ENCODE results near the gene ALPI. TPM values are rescaled to one million over a fixed set of nuclear protein-coding genes. Genes with fewer than 3 reads are reported as not detected.

Gene ALPI
- total RNA-seq, 1 donor from 2014 or later, result not detected

DNA sequence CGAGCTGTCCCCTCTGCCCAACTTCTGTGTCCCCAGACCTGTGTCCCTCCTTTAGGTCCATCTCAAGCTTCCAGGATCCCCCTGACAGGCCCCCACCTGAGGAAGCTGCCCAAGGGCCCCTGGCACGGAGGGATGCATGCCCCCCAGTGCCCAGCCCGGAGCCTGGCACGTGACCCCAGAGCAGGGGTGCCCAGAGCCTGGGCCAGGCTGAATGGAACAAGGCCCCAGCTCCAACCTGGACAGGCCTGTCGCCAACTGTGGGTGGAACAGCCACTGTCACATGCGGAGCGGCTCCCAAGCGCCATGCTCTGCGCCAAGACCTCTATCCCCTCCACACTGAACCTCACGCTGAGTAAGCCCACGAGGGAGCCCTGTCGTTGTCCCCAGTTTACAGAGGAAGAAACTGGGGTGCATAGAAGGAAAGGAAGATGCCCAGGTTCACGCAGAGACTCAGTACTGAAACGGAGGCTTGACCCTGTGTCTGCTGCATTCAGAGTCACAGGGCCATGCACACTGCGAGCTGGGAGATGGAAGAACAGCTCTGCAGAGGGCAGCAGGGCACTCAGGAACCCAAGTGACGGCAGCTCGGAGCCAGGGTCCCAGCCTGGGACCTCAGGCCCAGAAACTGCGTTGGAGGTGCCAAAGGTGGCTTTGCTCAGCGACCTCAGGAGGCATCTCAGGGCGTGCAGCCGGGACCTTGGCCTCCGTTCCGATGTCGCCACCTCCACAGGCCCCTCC, 37.2 kb downstream of the ALPI start:
- no peaks in the 10 kb centered on the region for H3K36me3 Mint-ChIP-seq (ENCODE audit: low read depth)

DNA sequence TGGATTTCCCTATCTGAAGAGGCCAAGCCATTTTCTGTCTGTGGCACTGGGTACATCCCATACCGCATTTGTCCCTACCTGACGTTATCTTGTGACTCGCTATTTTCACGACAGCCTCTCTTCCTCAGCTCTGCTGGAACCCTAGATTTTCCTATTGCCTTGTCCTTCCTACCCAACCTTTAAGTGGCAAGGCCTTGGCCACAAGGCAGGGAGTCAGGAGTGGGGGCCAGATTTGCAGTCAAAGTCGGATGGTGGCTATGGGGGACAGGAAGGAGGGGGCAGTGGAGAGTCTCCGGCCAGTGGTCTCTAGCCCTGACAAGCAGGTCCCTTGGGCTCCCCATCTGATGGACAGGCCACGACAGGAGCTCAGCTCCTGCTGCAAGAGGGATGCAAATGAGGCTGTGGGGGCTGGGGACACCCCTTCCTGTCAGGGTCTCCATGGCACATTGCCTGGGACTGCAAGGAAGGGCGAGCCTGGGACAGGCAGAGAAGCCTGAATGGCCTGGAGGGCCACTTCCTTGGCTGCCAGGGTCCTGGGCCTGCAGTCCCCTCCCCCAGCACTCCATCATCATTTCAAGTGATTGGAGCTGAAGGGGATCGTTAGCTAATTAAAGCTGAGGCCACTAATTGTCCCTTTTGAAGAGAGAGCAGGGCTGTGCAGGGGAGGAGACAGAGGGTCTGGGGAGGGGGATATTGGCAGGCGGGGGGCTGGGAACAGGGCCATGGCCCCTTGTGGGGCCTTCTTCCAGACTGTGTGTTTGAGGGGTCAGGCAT, 37.9 kb downstream of the ALPI start:
- H3K4me3 Mint-ChIP-seq, result no peak overlapping the region
- no peaks in the 10 kb centered on the region for H3K9me3 Mint-ChIP-seq
- DNase-seq, result no peak
- no peak overlapping the region for H3K27ac Mint-ChIP-seq
- no peaks in the 10 kb centered on the region for H3K36me3 Mint-ChIP-seq (ENCODE audit: low read depth)
- H3K27me3 Mint-ChIP-seq, result peaks cover 13% of the 10 kb centered on the region
- H3K4me1 Mint-ChIP-seq, result no peaks in the 10 kb centered on the region
- intact Hi-C loops (cut with micrococcal nuclease), result no loop called here

More for the DNA sequence above, 37.2 kb downstream of the ALPI start:
- intact Hi-C loops (cut with micrococcal nuclease), result no loop called here
- DNase-seq, result no peak
- Mint-ChIP-seq H3K27me3 (peaks cover 19% of the 10 kb centered on the region), H3K4me3 (no peak overlapping the region), H3K27ac (no peak overlapping the region), H3K4me1 (no peaks in the 10 kb centered on the region), H3K9me3 (no peaks in the 10 kb centered on the region)

DNA sequence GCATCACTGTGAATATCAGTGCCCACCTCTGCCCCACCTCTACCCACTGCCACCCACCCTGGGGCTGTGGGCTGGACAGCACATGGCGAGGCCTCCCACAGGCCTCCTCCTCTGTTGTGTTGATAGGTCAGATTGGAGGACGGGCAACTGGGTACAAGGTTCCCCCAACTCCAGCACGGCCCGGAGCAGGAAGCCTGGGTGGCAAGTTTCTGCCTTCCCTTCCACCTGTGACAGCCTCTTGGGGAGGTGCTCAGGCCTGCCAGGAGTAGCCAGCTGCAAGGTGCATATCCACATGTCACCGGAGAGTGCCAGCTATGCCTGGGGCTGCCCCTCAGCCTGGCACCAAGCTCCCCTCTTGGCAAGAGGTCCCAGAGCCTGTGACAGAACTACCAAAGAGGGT, 38.6 kb downstream of the ALPI start:
- intact Hi-C loops (cut with micrococcal nuclease), result no loop called here

DNA sequence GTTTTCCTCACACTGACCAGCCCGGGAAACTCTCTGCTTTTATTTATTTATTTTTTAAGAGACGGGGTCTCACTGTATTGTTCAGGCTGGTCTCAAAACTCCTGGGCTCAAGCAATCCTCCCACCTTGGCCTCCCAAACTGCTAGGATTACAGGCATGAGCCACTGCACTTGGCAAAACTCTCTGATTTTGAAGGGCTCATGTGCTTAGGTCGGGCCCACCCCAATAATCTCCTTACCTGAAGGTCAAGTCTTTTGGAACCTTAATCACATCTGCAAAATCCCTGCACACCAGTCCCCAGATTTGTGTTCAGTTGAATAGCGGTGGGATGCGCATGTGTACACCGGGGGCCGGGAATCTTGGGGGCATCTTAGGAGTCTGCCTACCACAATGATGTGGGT, 39.3 kb downstream of the ALPI start:
- Mint-ChIP-seq H3K9me3 (no peaks in the 10 kb centered on the region), H3K4me3 (no peak overlapping the region), H3K27ac (no peak overlapping the region), H3K36me3 (ENCODE audit: low read depth) (no peaks in the 10 kb centered on the region), H3K27me3 (peaks cover 1% of the 10 kb centered on the region), H3K4me1 (no peaks in the 10 kb centered on the region)
- no peak for DNase-seq
- intact Hi-C loops (cut with micrococcal nuclease), result no loop called here

More for the DNA sequence above, 38.6 kb downstream of the ALPI start:
- DNase-seq, result no peak
- Mint-ChIP-seq H3K9me3 (no peaks in the 10 kb centered on the region), H3K4me1 (no peaks in the 10 kb centered on the region), H3K27ac (no peak overlapping the region), H3K36me3 (ENCODE audit: low read depth) (no peaks in the 10 kb centered on the region), H3K27me3 (peaks cover 7% of the 10 kb centered on the region), H3K4me3 (no peak overlapping the region)

DNA sequence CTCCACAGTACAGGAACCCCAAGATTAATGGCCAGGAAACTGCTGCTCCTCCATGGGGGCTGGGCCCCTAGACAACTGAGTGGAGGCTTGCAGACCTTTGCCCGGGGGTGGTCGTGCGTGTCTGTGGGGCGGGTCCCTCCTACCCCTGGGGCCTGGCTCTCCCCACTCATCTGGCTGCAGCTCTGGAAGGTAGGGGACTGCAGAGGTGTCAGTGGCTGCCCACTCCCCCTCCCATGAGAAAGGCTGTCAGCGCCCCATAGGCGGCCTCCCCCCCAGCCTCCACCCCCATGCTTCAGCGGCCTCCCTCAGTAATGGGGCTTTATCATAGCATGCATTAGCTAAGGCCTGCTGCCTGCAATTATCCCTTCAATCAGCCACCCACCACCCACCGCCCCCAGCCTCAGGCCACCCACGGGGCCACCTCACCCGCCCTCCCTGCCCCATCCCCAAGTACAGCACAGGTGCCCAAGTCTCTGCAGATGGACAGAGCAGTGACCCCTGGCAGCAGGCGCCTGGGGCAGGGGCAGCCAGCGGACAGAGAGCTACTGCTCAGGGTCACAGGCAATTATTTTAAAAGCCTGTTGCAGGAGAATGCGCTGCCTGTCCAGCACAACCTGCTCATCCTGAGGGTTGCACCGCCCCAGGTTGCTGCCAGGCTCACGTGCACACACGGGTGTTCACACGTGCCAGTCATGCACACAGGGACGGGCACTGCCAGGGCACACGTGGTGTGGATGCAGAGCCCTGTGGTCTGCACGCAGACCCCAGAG, 40.7 kb downstream of the ALPI start:
- intact Hi-C loops (cut with micrococcal nuclease), result no loop called here
- H3K27ac Mint-ChIP-seq, result no peak overlapping the region
- DNase-seq, result no peak
- H3K27me3 Mint-ChIP-seq, result peaks cover 4% of the 10 kb centered on the region
- H3K4me1 Mint-ChIP-seq, result no peaks in the 10 kb centered on the region
- H3K36me3 Mint-ChIP-seq (ENCODE audit: low read depth), result no peaks in the 10 kb centered on the region
- H3K4me3 Mint-ChIP-seq, result no peak overlapping the region
- H3K9me3 Mint-ChIP-seq, result no peaks in the 10 kb centered on the region

DNA sequence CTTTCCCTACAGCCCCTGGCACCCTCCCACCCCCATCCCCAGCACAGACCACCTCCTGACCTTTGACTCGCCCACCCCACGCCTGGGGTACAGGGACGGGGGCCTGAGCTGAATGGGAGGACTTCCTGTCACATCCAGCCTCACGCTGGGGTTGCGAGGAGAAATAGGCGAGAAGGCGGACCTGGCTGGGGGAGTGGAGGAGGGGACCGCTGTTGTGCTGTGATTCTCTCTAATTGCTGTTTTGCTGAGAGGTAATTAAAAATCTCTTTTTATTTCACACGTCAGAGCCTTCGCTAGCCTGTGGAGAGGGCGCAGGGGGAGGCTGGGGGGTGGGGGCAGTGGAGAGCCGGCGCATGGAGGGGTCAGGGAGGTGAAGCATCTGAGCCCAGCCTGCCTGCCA, 41.4 kb downstream of the ALPI start:
- no peak for DNase-seq
- intact Hi-C loops (cut with micrococcal nuclease), result no loop called here
- Mint-ChIP-seq H3K27me3 (peaks cover 9% of the 10 kb centered on the region), H3K27ac (peak overlapping the region; percentile 41), H3K4me3 (no peak overlapping the region), H3K36me3 (ENCODE audit: low read depth) (no peaks in the 10 kb centered on the region), H3K9me3 (no peaks in the 10 kb centered on the region), H3K4me1 (peaks cover 1% of the 10 kb centered on the region)

DNA sequence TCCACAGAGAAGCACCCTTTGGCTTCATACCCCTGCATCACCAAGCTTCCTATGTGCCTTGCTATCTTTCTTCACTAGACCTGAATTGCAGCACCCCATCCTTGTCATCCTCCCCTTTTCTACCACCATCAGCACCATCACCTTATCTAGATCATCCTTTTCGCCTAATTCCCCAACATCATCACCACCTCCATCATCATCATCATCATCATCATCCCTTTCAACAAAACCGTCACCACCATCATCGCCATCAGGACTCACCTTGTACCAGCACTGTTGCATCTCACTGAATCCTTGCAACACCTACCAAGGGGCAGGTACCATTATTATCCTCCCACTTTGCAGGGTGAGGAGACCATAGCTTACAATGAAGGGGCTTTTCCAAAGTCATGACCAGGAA, 42.5 kb downstream of the ALPI start:
- no peak for DNase-seq
- Mint-ChIP-seq H3K4me3 (no peak overlapping the region), H3K4me1 (peaks cover 3% of the 10 kb centered on the region), H3K27ac (no peak overlapping the region), H3K36me3 (ENCODE audit: low read depth) (no peaks in the 10 kb centered on the region), H3K9me3 (no peaks in the 10 kb centered on the region), H3K27me3 (peaks cover 12% of the 10 kb centered on the region)
- intact Hi-C loops (cut with micrococcal nuclease), result no loop called here

DNA sequence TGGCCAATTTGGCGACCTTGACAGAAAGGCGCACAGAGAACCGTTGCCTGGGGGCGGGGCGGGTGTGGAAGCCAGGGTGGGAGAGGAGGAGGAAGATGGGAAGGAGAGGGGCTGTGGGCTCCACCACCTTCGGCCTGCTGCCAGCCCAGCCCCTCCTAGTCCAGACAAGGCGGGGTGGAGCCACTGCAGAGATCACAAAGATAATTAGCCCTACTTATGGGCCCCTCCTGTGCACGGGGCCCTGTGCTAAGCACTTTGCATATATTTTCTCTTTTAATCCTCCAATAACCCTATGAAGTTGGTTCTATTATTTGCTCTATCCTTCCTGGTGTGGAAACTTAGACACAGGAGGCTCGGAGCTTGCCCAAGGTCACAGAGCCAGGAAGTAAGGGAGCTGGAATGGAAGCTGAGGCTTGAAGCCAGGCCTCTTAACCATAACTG, 45.4 kb downstream of the ALPI start:
- H3K4me1 Mint-ChIP-seq, result peaks cover 9% of the 10 kb centered on the region

DNA sequence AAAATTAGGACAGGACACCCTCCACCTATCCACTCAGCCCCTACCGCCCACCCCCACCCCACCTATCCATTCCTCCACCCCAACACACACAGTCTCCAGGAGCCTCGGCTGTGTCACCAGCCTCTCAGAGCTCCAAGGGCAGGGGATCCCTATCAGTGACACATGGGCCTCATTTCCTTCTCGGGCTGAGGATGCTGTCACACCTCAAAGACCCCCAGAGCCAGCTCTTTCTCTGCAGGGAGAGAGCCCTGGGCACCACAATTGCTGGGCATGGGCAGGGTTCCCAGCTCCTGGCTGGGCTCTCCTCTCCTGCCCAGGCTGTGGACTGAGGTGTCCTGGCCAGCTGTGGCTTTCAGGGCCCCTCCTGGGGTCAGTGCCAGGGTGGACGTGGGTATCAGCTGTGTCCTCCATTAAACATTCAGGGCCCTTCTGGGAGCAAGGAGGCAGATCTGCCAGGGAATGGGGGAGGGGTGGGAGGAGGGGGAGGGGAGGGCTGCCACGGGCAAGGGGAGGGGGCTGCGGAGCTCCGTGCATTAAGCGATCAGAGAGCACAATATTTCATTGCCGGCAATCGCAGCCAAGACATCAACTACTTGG, 45.9 kb downstream of the ALPI start:
- Mint-ChIP-seq H3K4me3 (no peak overlapping the region), H3K4me1 (peaks cover 9% of the 10 kb centered on the region), H3K27ac (no peak overlapping the region), H3K36me3 (ENCODE audit: low read depth) (no peaks in the 10 kb centered on the region), H3K27me3 (peaks cover 36% of the 10 kb centered on the region), H3K9me3 (no peaks in the 10 kb centered on the region)
- no peak for DNase-seq
- intact Hi-C loops (cut with micrococcal nuclease), result no loop called here

More for the DNA sequence above, 45.4 kb downstream of the ALPI start:
- peaks cover 36% of the 10 kb centered on the region for H3K27me3 Mint-ChIP-seq
- no peaks in the 10 kb centered on the region for H3K36me3 Mint-ChIP-seq (ENCODE audit: low read depth)
- H3K27ac Mint-ChIP-seq, result no peak overlapping the region
- DNase-seq, result no peak
- H3K4me3 Mint-ChIP-seq, result no peak overlapping the region
- no peaks in the 10 kb centered on the region for H3K9me3 Mint-ChIP-seq
- intact Hi-C loops (cut with micrococcal nuclease), result no loop called here

DNA sequence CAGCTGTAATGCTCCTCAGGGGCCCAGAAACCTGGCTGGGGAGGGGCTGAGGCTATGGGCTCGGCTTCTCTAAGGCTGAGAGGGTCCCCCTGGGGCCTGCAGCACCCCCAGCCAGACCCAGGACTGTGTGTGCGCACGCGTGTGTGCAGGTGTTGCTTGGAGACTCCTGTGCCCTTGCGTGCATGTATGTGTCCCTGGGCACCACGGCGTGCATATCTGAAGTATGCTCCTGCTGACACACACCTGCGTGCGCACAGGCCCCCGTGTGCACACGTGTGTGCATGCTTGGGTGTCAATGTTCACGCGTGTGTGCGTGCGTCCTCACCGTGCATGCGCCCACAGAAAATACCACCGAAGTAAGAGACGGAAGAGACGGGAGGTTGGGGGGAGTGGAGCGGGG, 46.6 kb downstream of the ALPI start:
- H3K27ac Mint-ChIP-seq, result peak overlapping the region; percentile 66
- H3K27me3 Mint-ChIP-seq, result peaks cover 36% of the 10 kb centered on the region
- H3K4me3 Mint-ChIP-seq, result peak overlapping the region; percentile 75
- intact Hi-C loops (cut with micrococcal nuclease), result no loop called here
- DNase-seq, result no peak
- no peaks in the 10 kb centered on the region for H3K36me3 Mint-ChIP-seq (ENCODE audit: low read depth)
- H3K4me1 Mint-ChIP-seq, result peaks cover 9% of the 10 kb centered on the region
- H3K9me3 Mint-ChIP-seq, result no peaks in the 10 kb centered on the region

DNA sequence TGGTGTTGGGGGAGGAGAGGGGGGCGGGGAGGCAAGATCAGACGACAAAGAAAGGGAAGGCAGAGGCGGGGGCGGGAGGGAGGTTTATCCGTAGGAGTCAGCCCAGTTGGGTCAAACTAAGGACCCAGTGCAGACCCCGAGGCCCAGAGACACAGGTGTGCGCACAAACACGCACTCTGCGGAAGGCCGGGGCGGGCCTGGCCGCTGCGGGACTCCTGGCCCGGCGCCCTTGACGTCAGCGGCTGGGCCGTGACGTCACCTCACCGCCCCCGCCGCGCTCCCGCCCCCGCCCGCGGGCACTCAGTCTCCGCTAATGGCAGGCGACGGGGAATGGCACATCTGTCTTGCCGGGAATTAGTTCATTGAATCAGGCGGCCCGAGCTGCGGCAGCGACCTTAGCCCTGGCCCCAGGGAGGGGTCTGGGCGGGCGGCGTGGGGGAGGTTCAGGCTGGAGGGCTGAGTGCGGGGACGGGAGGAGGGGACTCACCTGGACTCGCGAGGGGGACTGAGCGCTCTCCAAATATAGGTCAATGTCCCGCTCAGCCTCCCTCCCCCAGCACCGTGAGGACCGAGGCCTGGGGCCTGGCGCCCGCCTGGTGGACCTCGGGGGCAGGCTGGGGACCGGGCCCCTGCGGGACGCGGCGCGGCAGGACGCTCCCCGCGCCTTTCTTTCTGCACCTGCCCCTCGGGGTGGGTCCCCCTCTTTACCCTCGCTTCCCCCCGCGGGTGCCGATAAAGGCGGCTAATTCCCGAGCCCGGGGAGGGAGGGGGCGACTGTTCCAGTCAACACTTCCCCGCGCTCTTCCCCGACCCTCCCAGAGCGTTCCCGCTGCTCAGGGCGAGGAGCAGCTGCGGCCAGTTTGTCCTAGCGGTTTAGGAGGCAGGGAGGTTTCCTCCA, 47.2 kb downstream of the ALPI start:
- DNase-seq, result peak; percentile 77
- no peaks in the 10 kb centered on the region for H3K36me3 Mint-ChIP-seq (ENCODE audit: low read depth)
- H3K9me3 Mint-ChIP-seq, result no peaks in the 10 kb centered on the region
- H3K27ac Mint-ChIP-seq, result no peak overlapping the region
- H3K27me3 Mint-ChIP-seq, result peaks cover 36% of the 10 kb centered on the region
- intact Hi-C loops (cut with micrococcal nuclease), result no loop called here
- H3K4me3 Mint-ChIP-seq, result peak overlapping the region; percentile 75
- peaks cover 9% of the 10 kb centered on the region for H3K4me1 Mint-ChIP-seq

DNA sequence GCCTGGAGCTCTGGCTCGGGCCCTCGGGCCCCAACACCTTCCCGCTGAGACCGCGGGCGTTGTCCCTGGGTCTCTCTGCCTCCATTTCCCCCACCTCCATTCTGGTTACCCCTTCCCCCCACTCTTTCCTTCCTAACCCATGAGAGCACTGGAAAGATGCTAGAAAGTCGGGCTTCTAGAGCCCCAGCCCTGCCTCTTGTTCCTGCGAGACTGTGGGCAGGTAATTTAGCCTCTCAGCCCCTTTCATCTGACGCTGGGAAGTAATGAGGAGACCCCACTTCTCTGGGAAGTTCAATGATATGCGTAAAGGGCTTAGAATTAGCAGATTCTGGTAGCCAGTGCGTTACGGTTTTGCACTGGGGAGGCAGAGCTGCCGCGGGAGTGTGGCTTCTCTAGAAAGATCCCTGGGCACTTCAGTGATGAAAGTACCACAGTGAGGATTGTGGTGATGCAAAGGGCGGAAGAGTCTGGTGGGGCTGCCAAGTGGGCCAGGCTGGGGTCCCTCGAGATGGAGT, 47.9 kb downstream of the ALPI start:
- Mint-ChIP-seq H3K27me3 (peaks cover 38% of the 10 kb centered on the region), H3K9me3 (no peaks in the 10 kb centered on the region), H3K4me1 (peaks cover 9% of the 10 kb centered on the region), H3K4me3 (peak overlapping the region; percentile 39), H3K36me3 (ENCODE audit: low read depth) (no peaks in the 10 kb centered on the region), H3K27ac (no peak overlapping the region)
- no peak for DNase-seq
- intact Hi-C loops (cut with micrococcal nuclease), result no loop called here

DNA sequence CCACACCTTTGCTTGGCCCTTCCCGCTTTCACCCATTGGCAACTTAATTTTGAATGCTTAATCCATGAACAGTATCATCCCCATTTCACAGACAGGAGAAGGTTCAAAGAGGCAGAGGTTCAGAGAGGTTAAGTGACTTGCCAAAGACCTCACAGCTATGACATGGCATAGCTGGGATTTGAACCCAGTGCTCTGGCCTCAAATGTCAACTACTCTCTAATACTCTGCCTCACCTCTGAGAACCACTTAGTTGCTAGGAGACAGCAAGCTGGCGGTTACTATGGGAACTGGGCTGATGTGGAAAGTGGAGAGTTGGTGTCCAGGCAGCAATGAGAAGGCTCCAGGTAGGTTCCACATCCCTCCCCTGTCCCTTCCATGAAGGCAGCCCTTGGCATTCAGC, 48.5 kb downstream of the ALPI start:
- no peaks in the 10 kb centered on the region for H3K9me3 Mint-ChIP-seq
- no peak for DNase-seq
- peaks cover 9% of the 10 kb centered on the region for H3K4me1 Mint-ChIP-seq
- intact Hi-C loops (cut with micrococcal nuclease), result no loop called here
- H3K27ac Mint-ChIP-seq, result no peak overlapping the region
- no peaks in the 10 kb centered on the region for H3K36me3 Mint-ChIP-seq (ENCODE audit: low read depth)
- H3K27me3 Mint-ChIP-seq, result peaks cover 38% of the 10 kb centered on the region
- no peak overlapping the region for H3K4me3 Mint-ChIP-seq
